ENCODE data around the gene GNL3L.
"Not testable (repeated sequence)": the region's sequence is repeated elsewhere in the genome, so short reads cannot be mapped to it uniquely, and the experiment has no call there.

Gene GNL3L

GRCh38 chrX:54570332-54570731, 40.3 kb downstream of the GNL3L start:
- no peak overlapping the region for H3K4ac ChIP-seq (ENCODE audit: low read length)
- H3K23ac ChIP-seq (ENCODE audit: low read depth, low read length, poor library complexity), result no peak overlapping the region
- H4K91ac ChIP-seq (ENCODE audit: low read depth, low read length, poor library complexity), result no peak overlapping the region
- no peak for DNase-seq (ENCODE audit: low spot score)
- H3K27me3 ChIP-seq (ENCODE audit: control insufficient read depth in 3 of 3, insufficient read depth in 3 of 3, low read depth in 1 of 3, low read length in 3 of 3), result no peaks in the 10 kb centered on the region
- H2BK15ac ChIP-seq (ENCODE audit: low read length), result no peak overlapping the region
- H3K18ac ChIP-seq (ENCODE audit: low read length), result no peak overlapping the region
- no peak overlapping the region for H2BK5ac ChIP-seq (ENCODE audit: low read length)
- no peak overlapping the region for H3K4me2 ChIP-seq (ENCODE audit: insufficient read depth, low read length, poor library complexity, severe bottlenecking)
- no peaks in the 10 kb centered on the region for H3K4me1 ChIP-seq (ENCODE audit: control insufficient read depth in 2 of 2, insufficient read depth in 1 of 2, low read depth in 1 of 2, low read length in 2 of 2)
- no peak overlapping the region for H4K8ac ChIP-seq (ENCODE audit: low read depth, low read length)
- H3K79me1 ChIP-seq (ENCODE audit: low read depth, low read length), result no peaks in the 10 kb centered on the region
- no peak overlapping the region for H2BK120ac ChIP-seq (ENCODE audit: low read depth, low read length)
- no peak overlapping the region for H2AFZ ChIP-seq (ENCODE audit: low read length)
- H3K9ac ChIP-seq (ENCODE audit: low read depth, low read length, poor library complexity), result no peak overlapping the region
- H3K27ac ChIP-seq (replicated peaks; ENCODE audit: low read length), result no peak overlapping the region
- peaks cover 0 to 15% of the 10 kb centered on the region in 2 donors for H3K9me3 ChIP-seq (replicated peaks in 1 of 2; ENCODE audit: control insufficient read depth in 2 of 2, insufficient read depth in 1 of 2, low read depth in 1 of 2, low read length in 2 of 2)
- H3K4me3 ChIP-seq (ENCODE audit: low read length in 2 of 2), result no peak overlapping the region
- H3K36me3 ChIP-seq (replicated peaks in 1 of 2; ENCODE audit: control insufficient read depth in 2 of 2, insufficient read depth in 2 of 2, low read length in 2 of 2), result peaks cover 0 to 20% of the 10 kb centered on the region in 2 donors
- H2AK5ac ChIP-seq (ENCODE audit: low read depth, low read length), result no peak overlapping the region
- no peak overlapping the region for H3K14ac ChIP-seq (ENCODE audit: low read length)
- no peak overlapping the region for H2BK12ac ChIP-seq (ENCODE audit: low read length)

DNA sequence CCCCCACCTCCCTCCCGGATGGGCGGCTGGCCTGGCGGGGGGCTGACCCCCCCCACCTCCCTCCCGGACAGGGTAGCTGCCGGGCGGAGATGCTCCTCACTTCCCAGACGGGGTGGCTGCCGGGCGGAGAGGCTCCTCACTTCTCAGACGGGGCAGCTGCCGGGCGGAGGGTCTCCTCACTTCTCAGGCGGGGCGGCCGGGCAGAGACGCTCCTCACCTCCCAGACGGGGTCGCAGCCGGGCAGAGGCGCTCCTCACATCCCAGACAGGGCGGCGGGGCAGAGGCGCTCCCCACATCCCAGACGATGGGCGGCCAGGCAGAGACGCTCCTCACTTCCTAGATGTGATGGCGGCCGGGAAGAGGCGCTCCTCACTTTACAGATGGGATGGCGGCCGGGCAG, 42.6 kb downstream of the GNL3L start:
- not testable (repeated sequence) for H3K23ac ChIP-seq (ENCODE audit: low read depth, low read length, poor library complexity); H2BK12ac ChIP-seq (ENCODE audit: low read length); H3K4me1 ChIP-seq (ENCODE audit: control insufficient read depth in 2 of 2, insufficient read depth in 1 of 2, low read depth in 1 of 2, low read length in 2 of 2); H2AFZ ChIP-seq (ENCODE audit: low read length); H3K9ac ChIP-seq (ENCODE audit: low read depth, low read length, poor library complexity); H3K4me3 ChIP-seq (ENCODE audit: low read length in 2 of 2); H3K4ac ChIP-seq (ENCODE audit: low read length); H3K36me3 ChIP-seq (replicated peaks in 1 of 2; ENCODE audit: control insufficient read depth in 2 of 2, insufficient read depth in 2 of 2, low read length in 2 of 2); H3K4me2 ChIP-seq (ENCODE audit: insufficient read depth, low read length, poor library complexity, severe bottlenecking); H2AK5ac ChIP-seq (ENCODE audit: low read depth, low read length); H3K79me1 ChIP-seq (ENCODE audit: low read depth, low read length); H2BK5ac ChIP-seq (ENCODE audit: low read length); H3K27me3 ChIP-seq (ENCODE audit: control insufficient read depth in 3 of 3, insufficient read depth in 3 of 3, low read depth in 1 of 3, low read length in 3 of 3); H3K14ac ChIP-seq (ENCODE audit: low read length); H3K27ac ChIP-seq (replicated peaks; ENCODE audit: low read length); H2BK120ac ChIP-seq (ENCODE audit: low read depth, low read length); H4K8ac ChIP-seq (ENCODE audit: low read depth, low read length); H2BK15ac ChIP-seq (ENCODE audit: low read length); DNase-seq (ENCODE audit: low spot score); H3K18ac ChIP-seq (ENCODE audit: low read length); H4K91ac ChIP-seq (ENCODE audit: low read depth, low read length, poor library complexity)
- no CpG with 5 or more reads among the region's 31 CpGs for WGBS, 2 donors (ENCODE audit: extremely low coverage in 2 of 2, insufficient read length in 2 of 2, insufficient replicate concordance in 1 of 2)
- H3K9me3 ChIP-seq (replicated peaks in 1 of 2; ENCODE audit: control insufficient read depth in 2 of 2, insufficient read depth in 1 of 2, low read depth in 1 of 2, low read length in 2 of 2), result peaks cover 0 to 15% of the 10 kb centered on the region in 2 donors

GRCh38 chrX:54597728-54598127, 67.7 kb downstream of the GNL3L start:
- H3K4ac ChIP-seq (ENCODE audit: low read length), result no peak overlapping the region
- H3K23ac ChIP-seq (ENCODE audit: low read depth, low read length, poor library complexity), result no peak overlapping the region
- no peak overlapping the region for H4K8ac ChIP-seq (ENCODE audit: low read depth, low read length)
- no peak overlapping the region for H2BK5ac ChIP-seq (ENCODE audit: low read length)
- H2AK5ac ChIP-seq (ENCODE audit: low read depth, low read length), result no peak overlapping the region
- whole genome bisulfite sequencing, 2 donors (ENCODE audit: extremely low coverage in 2 of 2, insufficient read length in 2 of 2, insufficient replicate concordance in 1 of 2), result no CpG with 5 or more reads among the region's 2 CpGs
- DNase-seq (ENCODE audit: low spot score), result no peak
- no peaks in the 10 kb centered on the region for H3K27me3 ChIP-seq (ENCODE audit: control insufficient read depth in 3 of 3, insufficient read depth in 3 of 3, low read depth in 1 of 3, low read length in 3 of 3)
- H2BK12ac ChIP-seq (ENCODE audit: low read length), result no peak overlapping the region
- H3K4me1 ChIP-seq (ENCODE audit: control insufficient read depth in 2 of 2, insufficient read depth in 1 of 2, low read depth in 1 of 2, low read length in 2 of 2), result no peaks in the 10 kb centered on the region
- H2BK15ac ChIP-seq (ENCODE audit: low read length), result no peak overlapping the region
- no peak overlapping the region for H3K9ac ChIP-seq (ENCODE audit: low read depth, low read length, poor library complexity)
- H3K4me3 ChIP-seq (ENCODE audit: low read length in 2 of 2), result no peak overlapping the region
- H4K91ac ChIP-seq (ENCODE audit: low read depth, low read length, poor library complexity), result no peak overlapping the region
- no peak overlapping the region for H3K4me2 ChIP-seq (ENCODE audit: insufficient read depth, low read length, poor library complexity, severe bottlenecking)
- H3K18ac ChIP-seq (ENCODE audit: low read length), result no peak overlapping the region
- no peak overlapping the region for H2AFZ ChIP-seq (ENCODE audit: low read length)
- no peaks in the 10 kb centered on the region for H3K79me1 ChIP-seq (ENCODE audit: low read depth, low read length)
- H3K36me3 ChIP-seq (replicated peaks in 1 of 2; ENCODE audit: control insufficient read depth in 2 of 2, insufficient read depth in 2 of 2, low read length in 2 of 2), result no peaks in the 10 kb centered on the region
- no peak overlapping the region for H3K14ac ChIP-seq (ENCODE audit: low read length)
- no peak overlapping the region for H2BK120ac ChIP-seq (ENCODE audit: low read depth, low read length)
- H3K27ac ChIP-seq (replicated peaks; ENCODE audit: low read length), result no peak overlapping the region
- H3K9me3 ChIP-seq (replicated peaks in 1 of 2; ENCODE audit: control insufficient read depth in 2 of 2, insufficient read depth in 1 of 2, low read depth in 1 of 2, low read length in 2 of 2), result peaks cover 0 to 5% of the 10 kb centered on the region in 2 donors

- no peak for DNase-seq (ENCODE audit: low spot score)
- Histone ChIP-seq H2BK15ac (ENCODE audit: low read length) (no peak overlapping the region), H2BK5ac (ENCODE audit: low read length) (no peak overlapping the region), H3K27me3 (ENCODE audit: control insufficient read depth in 3 of 3, insufficient read depth in 3 of 3, low read depth in 1 of 3, low read length in 3 of 3) (no peaks in the 10 kb centered on the region), H3K9me3 (replicated peaks in 1 of 2; ENCODE audit: control insufficient read depth in 2 of 2, insufficient read depth in 1 of 2, low read depth in 1 of 2, low read length in 2 of 2) (peaks cover 0 to 5% of the 10 kb centered on the region in 2 donors), H3K27ac (replicated peaks; ENCODE audit: low read length) (no peak overlapping the region), H2BK120ac (ENCODE audit: low read depth, low read length) (no peak overlapping the region), H3K4me3 (ENCODE audit: low read length in 2 of 2) (no peak overlapping the region), H3K4me2 (ENCODE audit: insufficient read depth, low read length, poor library complexity, severe bottlenecking) (no peak overlapping the region), H3K4me1 (ENCODE audit: control insufficient read depth in 2 of 2, insufficient read depth in 1 of 2, low read depth in 1 of 2, low read length in 2 of 2) (no peaks in the 10 kb centered on the region), H3K4ac (ENCODE audit: low read length) (no peak overlapping the region), H3K79me1 (ENCODE audit: low read depth, low read length) (no peaks in the 10 kb centered on the region), H4K8ac (ENCODE audit: low read depth, low read length) (no peak overlapping the region), H4K91ac (ENCODE audit: low read depth, low read length, poor library complexity) (no peak overlapping the region), H3K23ac (ENCODE audit: low read depth, low read length, poor library complexity) (no peak overlapping the region), H3K14ac (ENCODE audit: low read length) (no peak overlapping the region), H2AFZ (ENCODE audit: low read length) (no peak overlapping the region), H2AK5ac (ENCODE audit: low read depth, low read length) (no peak overlapping the region), H2BK12ac (ENCODE audit: low read length) (no peak overlapping the region), H3K18ac (ENCODE audit: low read length) (no peak overlapping the region), H3K36me3 (replicated peaks in 1 of 2; ENCODE audit: control insufficient read depth in 2 of 2, insufficient read depth in 2 of 2, low read length in 2 of 2) (no peaks in the 10 kb centered on the region), H3K9ac (ENCODE audit: low read depth, low read length, poor library complexity) (no peak overlapping the region)
- WGBS, 2 donors (ENCODE audit: extremely low coverage in 2 of 2, insufficient read length in 2 of 2, insufficient replicate concordance in 1 of 2), result no CpG with 5 or more reads among the region's 1 CpG
These were observed 72.5 kb downstream of the GNL3L start for GRCh38 chrX:54602563-54602962.

All from neuronal stem cell (in vitro differentiated cells).